ENCODE measurements around the gene CFLAR.
"Not testable (repeated sequence)": the region's sequence is repeated elsewhere in the genome, so short reads cannot be mapped to it uniquely, and the experiment has no call there.

The CFLAR gene

GRCh38 chr2:201149064-201149820 is 33.3 kb downstream of the CFLAR start:
- peak; percentile 77 for DNase-seq (ENCODE audit: low read depth, low spot score)
- TF ChIP-seq, protein P1, sequence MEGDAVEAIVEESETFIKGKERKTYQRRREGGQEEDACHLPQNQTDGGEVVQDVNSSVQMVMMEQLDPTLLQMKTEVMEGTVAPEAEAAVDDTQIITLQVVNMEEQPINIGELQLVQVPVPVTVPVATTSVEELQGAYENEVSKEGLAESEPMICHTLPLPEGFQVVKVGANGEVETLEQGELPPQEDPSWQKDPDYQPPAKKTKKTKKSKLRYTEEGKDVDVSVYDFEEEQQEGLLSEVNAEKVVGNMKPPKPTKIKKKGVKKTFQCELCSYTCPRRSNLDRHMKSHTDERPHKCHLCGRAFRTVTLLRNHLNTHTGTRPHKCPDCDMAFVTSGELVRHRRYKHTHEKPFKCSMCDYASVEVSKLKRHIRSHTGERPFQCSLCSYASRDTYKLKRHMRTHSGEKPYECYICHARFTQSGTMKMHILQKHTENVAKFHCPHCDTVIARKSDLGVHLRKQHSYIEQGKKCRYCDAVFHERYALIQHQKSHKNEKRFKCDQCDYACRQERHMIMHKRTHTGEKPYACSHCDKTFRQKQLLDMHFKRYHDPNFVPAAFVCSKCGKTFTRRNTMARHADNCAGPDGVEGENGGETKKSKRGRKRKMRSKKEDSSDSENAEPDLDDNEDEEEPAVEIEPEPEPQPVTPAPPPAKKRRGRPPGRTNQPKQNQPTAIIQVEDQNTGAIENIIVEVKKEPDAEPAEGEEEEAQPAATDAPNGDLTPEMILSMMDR (IDR thresholded peaks at IDR 0.05; ENCODE audit: insufficient read depth, low read length, missing control alignments), result no peak
- H3K4me3 ChIP-seq (ENCODE audit: low read depth, low read length), result no peak overlapping the region
- CTCF ChIA-PET, result interaction anchor here (1.0 to 4.2 kb wide), 3 partner anchors 10 to 243 kb away, joined by 3 to 27 read pairs (median 14); partner anchors contain the start of gene CFLAR
- POLR2A ChIA-PET, result interaction anchor here (0.8 to 1.4 kb wide), 4 partner anchors 14 to 80 kb away, joined by 3 to 8 read pairs (median 4); partner anchors contain the start of gene CFLAR

GRCh38 chr2:201149821-201150165 is 33.8 kb downstream of the CFLAR start:
- not testable (repeated sequence) for DNase-seq (ENCODE audit: low read depth, low spot score); H3K4me3 ChIP-seq (ENCODE audit: low read depth, low read length)
- ChIA-PET POLR2A (interaction anchor here (0.8 to 1.3 kb wide), 3 partner anchors 20 to 80 kb away, joined by 3 to 8 read pairs (median 4); partner anchors contain the start of gene CFLAR), CTCF (interaction anchor here (1.0 to 4.2 kb wide), 3 partner anchors 9 to 244 kb away, joined by 3 to 27 read pairs (median 15); no protein-coding TSS in a partner anchor)

DNA sequence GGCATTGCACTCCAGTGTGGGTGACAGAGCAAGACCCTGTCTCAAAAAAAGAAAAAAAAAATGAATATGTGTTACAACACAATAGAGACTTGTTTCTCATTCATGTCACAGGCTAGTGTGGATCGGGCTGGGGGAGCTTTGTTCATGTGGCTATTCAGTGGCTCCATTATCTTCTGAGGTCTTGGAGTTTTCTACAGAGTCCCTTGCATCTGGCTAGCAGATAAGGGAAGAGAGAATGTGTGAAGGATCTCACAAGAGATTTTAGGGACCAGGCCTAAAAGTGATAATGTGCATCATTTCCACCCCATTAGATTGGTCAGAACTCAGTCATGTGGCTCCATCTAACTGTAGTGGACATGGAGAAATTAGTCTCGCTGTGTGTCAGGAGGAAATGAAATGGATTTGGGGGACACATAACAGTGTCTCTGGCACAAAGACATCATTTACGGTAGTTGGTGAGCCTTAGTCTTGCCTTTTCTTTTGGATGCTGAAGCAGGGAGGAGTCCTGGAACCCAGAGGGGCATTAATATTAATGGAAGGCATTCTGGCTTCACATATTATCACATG is 34.6 kb downstream of the CFLAR start:
- ChIA-PET POLR2A (interaction anchor here (0.7 to 1.6 kb wide), 5 partner anchors 20 to 35 kb away, joined by 3 to 8 read pairs (median 4); partner anchors contain the start of gene CFLAR), CTCF (interaction anchor here (2.0 to 4.2 kb wide), 2 partner anchors 8 to 33 kb away, joined by 15 to 27 read pairs; no protein-coding TSS in a partner anchor)
- TF ChIP-seq, protein P1 (IDR thresholded peaks at IDR 0.05; ENCODE audit: insufficient read depth, low read length, missing control alignments), result no peak
- H3K4me3 ChIP-seq (ENCODE audit: low read depth, low read length), result peak overlapping the region; percentile 3
- DNase-seq (ENCODE audit: low read depth, low spot score), result no peak

- POLR2A ChIA-PET, result interaction anchor here (0.6 to 1.6 kb wide), 6 partner anchors 20 to 202 kb away, joined by 3 to 5 read pairs (median 4); partner anchors contain the start of gene CFLAR
- CTCF ChIA-PET, result interaction anchor here (0.6 to 4.2 kb wide), 4 partner anchors 8 to 81 kb away, joined by 3 to 27 read pairs (median 9); no protein-coding TSS in a partner anchor
Observed at GRCh38 chr2:201151127-201151981, 35.4 kb downstream of the CFLAR start.

DNA sequence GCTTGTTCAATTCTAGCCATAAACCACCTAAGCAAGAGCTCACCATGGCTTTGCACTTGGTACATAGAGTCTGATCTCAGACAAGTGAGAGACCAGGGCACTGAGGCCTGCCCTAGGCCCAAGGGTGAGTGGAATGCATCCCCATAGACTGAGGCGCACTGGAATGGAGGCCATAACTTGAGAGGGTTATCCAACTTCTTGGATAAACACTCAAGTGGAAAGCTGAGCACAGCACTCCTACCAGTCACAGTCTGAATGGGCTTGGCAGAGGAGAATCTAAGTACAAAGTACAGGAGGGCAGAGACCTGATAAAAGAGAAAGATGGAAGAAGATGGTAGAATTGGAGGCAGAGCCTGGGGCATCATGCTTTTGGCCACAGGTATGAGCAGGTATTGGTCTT is 36.6 kb downstream of the CFLAR start:
- H3K4me3 ChIP-seq (ENCODE audit: low read depth, low read length), result no peak overlapping the region
- POLR2A ChIA-PET, result no interaction called here
- no peak for DNase-seq (ENCODE audit: low read depth, low spot score)
- CTCF ChIA-PET, result interaction anchor here (0.8 to 1.8 kb wide), 3 partner anchors 26 to 83 kb away, joined by 3 to 4 read pairs (median 3); no protein-coding TSS in a partner anchor
- TF ChIP-seq, protein P1 (IDR thresholded peaks at IDR 0.05; ENCODE audit: insufficient read depth, low read length, missing control alignments), result no peak

More at GRCh38 chr2:201151127-201151981, 35.4 kb downstream of the CFLAR start:
- TF ChIP-seq, protein P1 (IDR thresholded peaks at IDR 0.05; ENCODE audit: insufficient read depth, low read length, missing control alignments), result no peak
- DNase-seq (ENCODE audit: low read depth, low spot score), result peak; percentile 73
- peak overlapping the region; percentile 3 for H3K4me3 ChIP-seq (ENCODE audit: low read depth, low read length)
